ENCODE data around the gene CHAD. TPM values are rescaled to one million over a fixed set of nuclear protein-coding genes. Genes with fewer than 3 reads are reported as not detected.

Gene CHAD
- polyA plus RNA-seq, 1 donor from 2014 or later = not detected

DNA sequence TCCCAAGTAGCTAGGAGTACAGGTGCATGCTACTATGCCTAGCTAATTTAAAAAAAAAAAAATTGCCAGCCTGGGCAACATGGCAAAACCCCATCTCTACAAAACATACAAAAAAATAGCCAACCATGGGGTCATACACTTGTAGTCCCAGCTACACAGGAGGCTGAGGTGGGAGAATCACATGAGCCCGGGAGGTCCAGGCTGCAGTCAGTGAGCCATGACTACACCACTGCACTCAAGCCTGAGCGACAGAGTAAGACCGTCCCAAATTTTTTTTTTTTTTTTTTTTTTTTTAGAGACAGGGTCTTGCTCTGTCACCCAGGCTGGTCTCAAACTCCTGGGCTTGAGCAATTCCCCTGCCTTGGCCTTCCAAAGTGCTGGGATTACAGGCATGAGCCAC lies 14.8 kb downstream of the CHAD start:
- H3K9me2 ChIP-seq (ENCODE audit: insufficient read depth, low read length) = no peaks in the 10 kb centered on the region
- no peak overlapping the region for H3K4me3 ChIP-seq (ENCODE audit: low read length)
- no peaks in the 10 kb centered on the region for H3K27me3 ChIP-seq (ENCODE audit: insufficient read depth, low read depth, low read length)
- H3K36me3 ChIP-seq (ENCODE audit: insufficient read depth, low read length) = no peaks in the 10 kb centered on the region
- H3F3A ChIP-seq (ENCODE audit: insufficient read depth, low read length, poor library complexity, severe bottlenecking) = no peaks in the 10 kb centered on the region
- no peaks in the 10 kb centered on the region for H3K9me3 ChIP-seq (ENCODE audit: low read length)
- TF ChIP-seq, protein P1, sequence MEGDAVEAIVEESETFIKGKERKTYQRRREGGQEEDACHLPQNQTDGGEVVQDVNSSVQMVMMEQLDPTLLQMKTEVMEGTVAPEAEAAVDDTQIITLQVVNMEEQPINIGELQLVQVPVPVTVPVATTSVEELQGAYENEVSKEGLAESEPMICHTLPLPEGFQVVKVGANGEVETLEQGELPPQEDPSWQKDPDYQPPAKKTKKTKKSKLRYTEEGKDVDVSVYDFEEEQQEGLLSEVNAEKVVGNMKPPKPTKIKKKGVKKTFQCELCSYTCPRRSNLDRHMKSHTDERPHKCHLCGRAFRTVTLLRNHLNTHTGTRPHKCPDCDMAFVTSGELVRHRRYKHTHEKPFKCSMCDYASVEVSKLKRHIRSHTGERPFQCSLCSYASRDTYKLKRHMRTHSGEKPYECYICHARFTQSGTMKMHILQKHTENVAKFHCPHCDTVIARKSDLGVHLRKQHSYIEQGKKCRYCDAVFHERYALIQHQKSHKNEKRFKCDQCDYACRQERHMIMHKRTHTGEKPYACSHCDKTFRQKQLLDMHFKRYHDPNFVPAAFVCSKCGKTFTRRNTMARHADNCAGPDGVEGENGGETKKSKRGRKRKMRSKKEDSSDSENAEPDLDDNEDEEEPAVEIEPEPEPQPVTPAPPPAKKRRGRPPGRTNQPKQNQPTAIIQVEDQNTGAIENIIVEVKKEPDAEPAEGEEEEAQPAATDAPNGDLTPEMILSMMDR (IDR thresholded peaks at IDR 0.05; ENCODE audit: poor library complexity, severe bottlenecking) = no peak
- no peak overlapping the region for H3K27ac ChIP-seq (ENCODE audit: low read length)
- H2AFZ ChIP-seq (ENCODE audit: low read depth, low read length) = no peak overlapping the region
- H4K20me1 ChIP-seq (ENCODE audit: insufficient read depth) = no peaks in the 10 kb centered on the region
- H3K4me2 ChIP-seq (ENCODE audit: low read length) = no peak overlapping the region
- no peaks in the 10 kb centered on the region for H3K79me2 ChIP-seq (replicated peaks; ENCODE audit: insufficient read depth, low read length)
- no peak overlapping the region for H3K9ac ChIP-seq (ENCODE audit: low read length)

DNA sequence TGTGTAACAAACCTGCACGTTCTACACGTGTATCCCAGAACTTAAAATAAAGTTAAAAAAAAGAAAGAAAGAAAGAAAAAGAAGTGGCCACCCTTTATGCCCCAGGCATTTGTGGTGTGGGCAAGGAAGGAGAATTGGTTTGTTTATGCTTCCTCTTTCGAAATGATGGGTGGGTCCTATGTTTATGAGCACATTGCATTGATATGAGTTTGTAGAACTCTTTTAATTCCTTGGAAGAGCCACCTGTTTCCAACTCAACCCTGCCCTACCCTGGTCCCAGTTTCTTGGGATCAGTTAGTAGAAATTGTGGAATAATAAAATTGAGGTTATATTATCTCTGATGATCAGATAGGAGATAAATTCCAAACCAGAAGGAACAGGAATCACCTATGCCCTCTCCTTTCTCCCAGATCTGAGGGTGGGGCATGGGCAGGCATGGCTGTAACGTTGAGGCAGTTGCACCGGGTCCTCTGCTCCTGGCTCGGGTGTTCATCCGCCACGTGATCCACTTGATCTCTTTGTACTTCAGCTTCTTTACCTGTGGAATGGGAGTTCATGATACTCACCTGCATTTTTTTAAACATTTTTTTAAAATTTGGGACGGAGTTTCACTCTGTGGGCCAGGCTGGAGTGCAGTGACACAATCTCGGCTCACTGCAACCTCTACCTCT lies 15.9 kb downstream of the CHAD start:
- H3K27ac ChIP-seq (ENCODE audit: low read length) = no peak overlapping the region
- H4K20me1 ChIP-seq (ENCODE audit: insufficient read depth) = no peaks in the 10 kb centered on the region
- H3K4me2 ChIP-seq (ENCODE audit: low read length) = no peak overlapping the region
- H3K9me3 ChIP-seq (ENCODE audit: low read length) = no peaks in the 10 kb centered on the region
- no peaks in the 10 kb centered on the region for H3K27me3 ChIP-seq (ENCODE audit: insufficient read depth, low read depth, low read length)
- H3K9ac ChIP-seq (ENCODE audit: low read length) = no peak overlapping the region
- no peak overlapping the region for H3K4me3 ChIP-seq (ENCODE audit: low read length)
- no peaks in the 10 kb centered on the region for H3K36me3 ChIP-seq (ENCODE audit: insufficient read depth, low read length)
- no peaks in the 10 kb centered on the region for H3K79me2 ChIP-seq (replicated peaks; ENCODE audit: insufficient read depth, low read length)
- TF ChIP-seq MXI1 (conservative IDR thresholded peaks at IDR 0.05; ENCODE audit: poor library complexity, severe bottlenecking) (no peak), SMC3 (conservative IDR thresholded peaks at IDR 0.05; ENCODE audit: poor library complexity) (no peak), POLR2AphosphoS5 (IDR thresholded peaks at IDR 0.05) (no peak), EZH2 (IDR thresholded peaks at IDR 0.05; ENCODE audit: borderline replicate concordance, insufficient read depth, low read length, poor library complexity, severe bottlenecking) (no peak), RAD21 (conservative IDR thresholded peaks at IDR 0.05) (no peak)
- TF ChIP-seq, protein P1 (IDR thresholded peaks at IDR 0.05; ENCODE audit: poor library complexity, severe bottlenecking) = no peak
- no peak overlapping the region for H2AFZ ChIP-seq (ENCODE audit: low read depth, low read length)
- no peaks in the 10 kb centered on the region for H3K9me2 ChIP-seq (ENCODE audit: insufficient read depth, low read length)
- H3F3A ChIP-seq (ENCODE audit: insufficient read depth, low read length, poor library complexity, severe bottlenecking) = no peaks in the 10 kb centered on the region

DNA sequence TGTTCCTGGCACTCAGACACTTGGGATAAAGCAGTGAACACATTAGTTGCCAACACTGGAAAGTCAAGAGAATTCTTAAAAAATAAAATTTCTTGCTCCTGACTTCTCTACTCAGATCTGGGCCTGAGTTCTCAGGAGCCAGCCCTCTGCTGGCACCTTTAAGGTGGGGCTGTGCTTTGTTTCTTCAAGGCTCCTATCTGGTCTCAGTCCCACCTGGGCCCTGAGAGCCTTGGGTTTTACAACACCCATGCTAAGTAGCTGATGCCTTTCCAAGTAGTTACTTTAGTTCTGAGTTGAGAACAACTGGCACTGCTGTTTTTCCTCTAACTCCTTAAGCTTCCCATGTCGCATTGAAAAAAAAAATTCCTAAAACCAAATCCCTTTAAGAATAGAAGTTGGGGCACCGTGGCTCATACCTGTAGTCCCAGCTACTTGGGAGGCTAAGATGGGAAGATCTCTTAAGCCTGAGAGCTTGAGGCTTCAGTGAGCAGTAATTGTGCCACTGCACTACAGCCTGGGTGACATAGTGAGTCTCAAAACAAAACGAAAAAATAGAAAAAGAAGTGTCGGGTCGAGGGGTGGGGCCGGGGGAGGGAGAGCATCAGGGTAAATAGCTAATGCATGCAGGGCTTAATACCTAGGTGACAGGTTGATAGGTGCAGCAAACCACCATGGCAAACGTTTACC lies 16.6 kb downstream of the CHAD start:
- H3K27me3 ChIP-seq (ENCODE audit: insufficient read depth, low read depth, low read length) = no peaks in the 10 kb centered on the region
- H3K9me3 ChIP-seq (ENCODE audit: low read length) = no peaks in the 10 kb centered on the region
- H3K79me2 ChIP-seq (replicated peaks; ENCODE audit: insufficient read depth, low read length) = no peaks in the 10 kb centered on the region
- TF ChIP-seq SMC3 (conservative IDR thresholded peaks at IDR 0.05; ENCODE audit: poor library complexity) (no peak), MXI1 (conservative IDR thresholded peaks at IDR 0.05; ENCODE audit: poor library complexity, severe bottlenecking) (no peak), EP300 (conservative IDR thresholded peaks at IDR 0.05; ENCODE audit: poor library complexity, severe bottlenecking) (no peak), TAF1 (IDR thresholded peaks at IDR 0.05; ENCODE audit: low read depth) (no peak), POLR2AphosphoS5 (IDR thresholded peaks at IDR 0.05) (no peak), EZH2 (IDR thresholded peaks at IDR 0.05; ENCODE audit: borderline replicate concordance, insufficient read depth, low read length, poor library complexity, severe bottlenecking) (no peak), RAD21 (conservative IDR thresholded peaks at IDR 0.05) (no peak)
- TF ChIP-seq, protein P1 (IDR thresholded peaks at IDR 0.05; ENCODE audit: poor library complexity, severe bottlenecking) = no peak
- TF ChIP-seq, protein P2, sequence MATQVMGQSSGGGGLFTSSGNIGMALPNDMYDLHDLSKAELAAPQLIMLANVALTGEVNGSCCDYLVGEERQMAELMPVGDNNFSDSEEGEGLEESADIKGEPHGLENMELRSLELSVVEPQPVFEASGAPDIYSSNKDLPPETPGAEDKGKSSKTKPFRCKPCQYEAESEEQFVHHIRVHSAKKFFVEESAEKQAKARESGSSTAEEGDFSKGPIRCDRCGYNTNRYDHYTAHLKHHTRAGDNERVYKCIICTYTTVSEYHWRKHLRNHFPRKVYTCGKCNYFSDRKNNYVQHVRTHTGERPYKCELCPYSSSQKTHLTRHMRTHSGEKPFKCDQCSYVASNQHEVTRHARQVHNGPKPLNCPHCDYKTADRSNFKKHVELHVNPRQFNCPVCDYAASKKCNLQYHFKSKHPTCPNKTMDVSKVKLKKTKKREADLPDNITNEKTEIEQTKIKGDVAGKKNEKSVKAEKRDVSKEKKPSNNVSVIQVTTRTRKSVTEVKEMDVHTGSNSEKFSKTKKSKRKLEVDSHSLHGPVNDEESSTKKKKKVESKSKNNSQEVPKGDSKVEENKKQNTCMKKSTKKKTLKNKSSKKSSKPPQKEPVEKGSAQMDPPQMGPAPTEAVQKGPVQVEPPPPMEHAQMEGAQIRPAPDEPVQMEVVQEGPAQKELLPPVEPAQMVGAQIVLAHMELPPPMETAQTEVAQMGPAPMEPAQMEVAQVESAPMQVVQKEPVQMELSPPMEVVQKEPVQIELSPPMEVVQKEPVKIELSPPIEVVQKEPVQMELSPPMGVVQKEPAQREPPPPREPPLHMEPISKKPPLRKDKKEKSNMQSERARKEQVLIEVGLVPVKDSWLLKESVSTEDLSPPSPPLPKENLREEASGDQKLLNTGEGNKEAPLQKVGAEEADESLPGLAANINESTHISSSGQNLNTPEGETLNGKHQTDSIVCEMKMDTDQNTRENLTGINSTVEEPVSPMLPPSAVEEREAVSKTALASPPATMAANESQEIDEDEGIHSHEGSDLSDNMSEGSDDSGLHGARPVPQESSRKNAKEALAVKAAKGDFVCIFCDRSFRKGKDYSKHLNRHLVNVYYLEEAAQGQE (IDR thresholded peaks at IDR 0.05; ENCODE audit: borderline replicate concordance) = no peak
- H3K27ac ChIP-seq (ENCODE audit: low read length) = no peak overlapping the region
- no peaks in the 10 kb centered on the region for H4K20me1 ChIP-seq (ENCODE audit: insufficient read depth)
- H3K9me2 ChIP-seq (ENCODE audit: insufficient read depth, low read length) = no peaks in the 10 kb centered on the region
- no peak overlapping the region for H3K9ac ChIP-seq (ENCODE audit: low read length)
- no peak overlapping the region for H3K4me2 ChIP-seq (ENCODE audit: low read length)
- no peaks in the 10 kb centered on the region for H3F3A ChIP-seq (ENCODE audit: insufficient read depth, low read length, poor library complexity, severe bottlenecking)
- no peak overlapping the region for H3K4me3 ChIP-seq (ENCODE audit: low read length)
- no peaks in the 10 kb centered on the region for H3K36me3 ChIP-seq (ENCODE audit: insufficient read depth, low read length)
- no peak overlapping the region for H2AFZ ChIP-seq (ENCODE audit: low read depth, low read length)

All from neural cell (in vitro differentiated cells).